Measurements from ENCODE around the gene CLEC7A. TPM values are rescaled to one million over a fixed set of nuclear protein-coding genes. Genes with fewer than 3 reads are reported as not detected.

Gene CLEC7A
- total RNA-seq, 4 donors from 2014 or later = 1.7 to 9.4 (median 3.2) TPM

- no peaks in the 10 kb centered on the region for H3K9me3 ChIP-seq
- H3K4me1 ChIP-seq = peaks cover 7 to 37% (median 34%) of the 10 kb centered on the region in 4 donors
- no peaks in the 10 kb centered on the region for H3K27me3 ChIP-seq
- peak overlapping the region; percentile 43 to 73 (median 52) for H3K27ac ChIP-seq (replicated peaks in 1 of 4)
- no peak for TF ChIP-seq EP300 (IDR thresholded peaks at IDR 0.05)
- peak in 1 of 2 donors; percentile 11 for TF ChIP-seq POLR2AphosphoS5 (IDR thresholded peaks at IDR 0.05)
- H3K36me3 ChIP-seq = no peaks in the 10 kb centered on the region
- intact Hi-C loops (cut with DNase I) = no loop called here
- peak overlapping the region in 1 of 4 donors; percentile 26 for H3K4me3 ChIP-seq
- 12% methylated on average over 5 of the region's 5 CpGs for WGBS
- no peak for DNase-seq (ENCODE audit: extremely low spot score)
Measured at GRCh38 chr12:10101042-10101579, 28.9 kb downstream of the CLEC7A start.

GRCh38 chr12:10098791-10099190, 31.2 kb downstream of the CLEC7A start, which contains the start of gene CLEC1A:
TSS of gene CLEC1A (minus strand) at chr12:10098985. CDS start at chr12:10098922, 63 bp downstream.
- Histone ChIP-seq H3K9me3 (no peaks in the 10 kb centered on the region), H3K27ac (replicated peaks in 1 of 4) (peak within 1 kb of the TSS; percentile 58 to 69 (median 64)), H3K36me3 (no peaks in the 10 kb centered on the region), H3K27me3 (no peaks in the 10 kb centered on the region), H3K4me1 (peaks cover 7 to 43% (median 38%) of the 10 kb centered on the region in 4 donors), H3K4me3 (peak within 1 kb of the TSS; percentile 27 to 40 (median 32))
- intact Hi-C loops (cut with DNase I) = no loop called here
- 72% methylated on average over 5 of the region's 10 CpGs for WGBS
- TF ChIP-seq POLR2A (IDR thresholded peaks at IDR 0.05; ENCODE audit: low read depth) (peak; percentile 21), POLR2AphosphoS5 (IDR thresholded peaks at IDR 0.05) (peak; percentile 77 to 86), CTCF (IDR thresholded peaks at IDR 0.05) (no peak), EP300 (IDR thresholded peaks at IDR 0.05) (no peak)
- DNase-seq (ENCODE audit: extremely low spot score) = no peak

GRCh38 chr12:10097521-10097920, 32.5 kb downstream of the CLEC7A start:
- Histone ChIP-seq H3K9me3 (no peaks in the 10 kb centered on the region), H3K27me3 (no peaks in the 10 kb centered on the region), H3K4me3 (peak overlapping the region in 2 of 4 donors; percentile 16 to 32), H3K27ac (replicated peaks in 1 of 4) (peak overlapping the region; percentile 42 to 69 (median 58)), H3K36me3 (no peaks in the 10 kb centered on the region), H3K4me1 (peaks cover 7 to 55% (median 47%) of the 10 kb centered on the region in 4 donors)
- no peak for DNase-seq (ENCODE audit: extremely low spot score)
- WGBS = 62% methylated on average over 3 of the region's 3 CpGs
- intact Hi-C loops (cut with DNase I) = no loop called here
- TF ChIP-seq POLR2AphosphoS5 (IDR thresholded peaks at IDR 0.05) (peak in 1 of 2 donors; percentile 52), CTCF (IDR thresholded peaks at IDR 0.05) (no peak)

GRCh38 chr12:10095971-10096370, 34.0 kb downstream of the CLEC7A start:
- 72% methylated on average over 3 of the region's 3 CpGs for WGBS
- TF ChIP-seq POLR2AphosphoS5 (IDR thresholded peaks at IDR 0.05) (no peak), POLR2A (IDR thresholded peaks at IDR 0.05; ENCODE audit: low read depth) (no peak), CTCF (IDR thresholded peaks at IDR 0.05) (no peak), EP300 (IDR thresholded peaks at IDR 0.05) (no peak)
- peak overlapping the region; percentile 26 to 69 (median 56) for H3K27ac ChIP-seq (replicated peaks in 1 of 4)

GRCh38 chr12:10094646-10095395, 35.2 kb downstream of the CLEC7A start:
- no peak for DNase-seq (ENCODE audit: extremely low spot score)
- WGBS = 56% methylated on average over 4 of the region's 4 CpGs
- Histone ChIP-seq H3K27me3 (no peaks in the 10 kb centered on the region), H3K36me3 (no peaks in the 10 kb centered on the region), H3K4me3 (no peak overlapping the region), H3K9me3 (no peaks in the 10 kb centered on the region), H3K4me1 (peaks cover 0 to 40% (median 25%) of the 10 kb centered on the region in 4 donors), H3K27ac (replicated peaks in 1 of 4) (peak overlapping the region; percentile 4 to 69 (median 26))
- no peak for TF ChIP-seq CTCF (IDR thresholded peaks at IDR 0.05)
- no peak for TF ChIP-seq EP300 (IDR thresholded peaks at IDR 0.05)
- TF ChIP-seq POLR2AphosphoS5 (IDR thresholded peaks at IDR 0.05) = no peak
- TF ChIP-seq POLR2A (IDR thresholded peaks at IDR 0.05; ENCODE audit: low read depth) = no peak
- intact Hi-C loops (cut with DNase I) = no loop called here

More at GRCh38 chr12:10095971-10096370, 34.0 kb downstream of the CLEC7A start:
- Histone ChIP-seq H3K4me1 (peaks cover 2 to 44% (median 34%) of the 10 kb centered on the region in 4 donors), H3K27me3 (no peaks in the 10 kb centered on the region), H3K9me3 (no peaks in the 10 kb centered on the region), H3K4me3 (peak overlapping the region in 2 of 4 donors; percentile 8 to 22), H3K36me3 (no peaks in the 10 kb centered on the region)
- intact Hi-C loops (cut with DNase I) = no loop called here
- DNase-seq (ENCODE audit: extremely low spot score) = no peak
